Measurements from ENCODE around the gene ZNF66. TPM values are rescaled to one million over a fixed set of nuclear protein-coding genes. Genes with fewer than 3 reads are reported as not detected.

ZNF66 gene
- total and polyA plus RNA-seq, 10 of the 15 experiments (the other 5 are each of a cell fraction or from before 2014, with no cell fraction given), result 0.62 to 8.5 (median 5.6) TPM

DNA sequence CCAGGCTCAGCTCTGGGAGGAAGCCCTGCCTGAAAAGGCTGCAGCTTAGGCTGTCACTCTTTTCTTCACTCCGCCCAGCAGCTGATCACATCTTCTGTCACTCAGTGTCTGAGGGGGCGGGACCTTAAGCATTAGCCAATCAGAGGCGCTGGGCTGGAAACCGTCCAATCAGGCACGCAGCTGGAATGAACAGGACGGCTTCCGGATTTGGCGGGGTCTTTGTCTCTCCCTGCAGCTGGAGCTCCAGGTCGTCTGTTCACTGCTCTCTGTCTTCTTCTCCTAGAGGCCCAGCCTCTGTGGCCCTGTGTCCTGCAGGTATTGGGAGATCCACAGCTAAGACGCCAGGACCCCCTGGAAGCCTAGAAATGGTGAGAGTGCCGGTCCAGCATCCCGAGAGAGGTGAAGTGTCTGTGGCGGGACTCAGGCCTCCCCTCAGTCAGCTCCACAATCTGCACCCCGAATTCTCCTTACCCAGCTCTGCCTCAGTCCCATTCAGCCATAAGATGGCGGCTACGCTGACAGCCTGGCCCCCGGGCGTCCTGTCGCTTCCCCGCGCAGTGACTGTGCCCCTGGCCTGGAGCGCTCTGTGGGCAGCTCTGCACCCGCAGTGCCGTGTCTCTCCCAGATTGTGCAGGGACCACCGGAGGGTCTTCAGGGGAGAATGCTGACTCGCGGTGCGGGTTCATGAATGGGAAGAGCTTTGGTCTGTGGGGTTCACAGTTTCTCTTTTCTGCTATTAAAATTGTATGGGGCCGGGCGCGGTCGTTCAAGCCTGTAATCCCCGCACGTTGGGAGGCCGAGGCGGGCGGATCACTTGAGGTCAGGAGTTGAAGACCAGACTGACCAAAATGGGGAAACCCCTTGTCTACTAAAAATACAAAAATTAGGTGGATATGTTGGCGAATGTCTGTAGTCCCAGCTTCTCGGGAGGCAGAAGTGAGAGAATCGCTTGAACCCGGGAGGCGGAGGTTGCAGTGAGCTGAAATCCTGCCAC lies at the start of gene ZNF66 (continued):
- TF ChIP-seq, protein P1, sequence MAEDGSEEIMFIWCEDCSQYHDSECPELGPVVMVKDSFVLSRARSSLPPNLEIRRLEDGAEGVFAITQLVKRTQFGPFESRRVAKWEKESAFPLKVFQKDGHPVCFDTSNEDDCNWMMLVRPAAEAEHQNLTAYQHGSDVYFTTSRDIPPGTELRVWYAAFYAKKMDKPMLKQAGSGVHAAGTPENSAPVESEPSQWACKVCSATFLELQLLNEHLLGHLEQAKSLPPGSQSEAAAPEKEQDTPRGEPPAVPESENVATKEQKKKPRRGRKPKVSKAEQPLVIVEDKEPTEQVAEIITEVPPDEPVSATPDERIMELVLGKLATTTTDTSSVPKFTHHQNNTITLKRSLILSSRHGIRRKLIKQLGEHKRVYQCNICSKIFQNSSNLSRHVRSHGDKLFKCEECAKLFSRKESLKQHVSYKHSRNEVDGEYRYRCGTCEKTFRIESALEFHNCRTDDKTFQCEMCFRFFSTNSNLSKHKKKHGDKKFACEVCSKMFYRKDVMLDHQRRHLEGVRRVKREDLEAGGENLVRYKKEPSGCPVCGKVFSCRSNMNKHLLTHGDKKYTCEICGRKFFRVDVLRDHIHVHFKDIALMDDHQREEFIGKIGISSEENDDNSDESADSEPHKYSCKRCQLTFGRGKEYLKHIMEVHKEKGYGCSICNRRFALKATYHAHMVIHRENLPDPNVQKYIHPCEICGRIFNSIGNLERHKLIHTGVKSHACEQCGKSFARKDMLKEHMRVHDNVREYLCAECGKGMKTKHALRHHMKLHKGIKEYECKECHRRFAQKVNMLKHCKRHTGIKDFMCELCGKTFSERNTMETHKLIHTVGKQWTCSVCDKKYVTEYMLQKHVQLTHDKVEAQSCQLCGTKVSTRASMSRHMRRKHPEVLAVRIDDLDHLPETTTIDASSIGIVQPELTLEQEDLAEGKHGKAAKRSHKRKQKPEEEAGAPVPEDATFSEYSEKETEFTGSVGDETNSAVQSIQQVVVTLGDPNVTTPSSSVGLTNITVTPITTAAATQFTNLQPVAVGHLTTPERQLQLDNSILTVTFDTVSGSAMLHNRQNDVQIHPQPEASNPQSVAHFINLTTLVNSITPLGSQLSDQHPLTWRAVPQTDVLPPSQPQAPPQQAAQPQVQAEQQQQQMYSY (CRISPR knock-in tag; IDR thresholded peaks at IDR 0.05), result no peak
- TF ChIP-seq NRF1 (conservative IDR thresholded peaks at IDR 0.05; ENCODE audit: low read depth, low read length) (no peak), NBN (IDR thresholded peaks at IDR 0.05) (no peak), CHD1 (IDR thresholded peaks at IDR 0.05; ENCODE audit: low read depth, low read length) (no peak), MTA2 (IDR thresholded peaks at IDR 0.05; ENCODE audit: low read depth) (no peak), SMC3 (IDR thresholded peaks at IDR 0.05; ENCODE audit: borderline replicate concordance, low read length) (no peak), SUPT20H (IDR thresholded peaks at IDR 0.05; ENCODE audit: borderline replicate concordance, control insufficient read depth, low read depth, low read length) (no peak), NR2C2 (IDR thresholded peaks at IDR 0.05; ENCODE audit: borderline replicate concordance, control insufficient read depth, insufficient read length, low read depth) (no peak), ZNF207 (IDR thresholded peaks at IDR 0.05; ENCODE audit: borderline replicate concordance) (no peak), KAT2A (conservative IDR thresholded peaks at IDR 0.05; ENCODE audit: control insufficient read depth, low read depth, low read length) (no peak)
- TF ChIP-seq, protein P2, sequence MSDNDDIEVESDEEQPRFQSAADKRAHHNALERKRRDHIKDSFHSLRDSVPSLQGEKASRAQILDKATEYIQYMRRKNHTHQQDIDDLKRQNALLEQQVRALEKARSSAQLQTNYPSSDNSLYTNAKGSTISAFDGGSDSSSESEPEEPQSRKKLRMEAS (IDR thresholded peaks at IDR 0.05; ENCODE audit: low read depth, low read length), result no peak
- TF ChIP-seq, protein P3, sequence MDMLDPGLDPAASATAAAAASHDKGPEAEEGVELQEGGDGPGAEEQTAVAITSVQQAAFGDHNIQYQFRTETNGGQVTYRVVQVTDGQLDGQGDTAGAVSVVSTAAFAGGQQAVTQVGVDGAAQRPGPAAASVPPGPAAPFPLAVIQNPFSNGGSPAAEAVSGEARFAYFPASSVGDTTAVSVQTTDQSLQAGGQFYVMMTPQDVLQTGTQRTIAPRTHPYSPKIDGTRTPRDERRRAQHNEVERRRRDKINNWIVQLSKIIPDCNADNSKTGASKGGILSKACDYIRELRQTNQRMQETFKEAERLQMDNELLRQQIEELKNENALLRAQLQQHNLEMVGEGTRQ (IDR thresholded peaks at IDR 0.05; ENCODE audit: borderline replicate concordance, low read depth, low read length), result no peak
- TF ChIP-seq, protein P4, sequence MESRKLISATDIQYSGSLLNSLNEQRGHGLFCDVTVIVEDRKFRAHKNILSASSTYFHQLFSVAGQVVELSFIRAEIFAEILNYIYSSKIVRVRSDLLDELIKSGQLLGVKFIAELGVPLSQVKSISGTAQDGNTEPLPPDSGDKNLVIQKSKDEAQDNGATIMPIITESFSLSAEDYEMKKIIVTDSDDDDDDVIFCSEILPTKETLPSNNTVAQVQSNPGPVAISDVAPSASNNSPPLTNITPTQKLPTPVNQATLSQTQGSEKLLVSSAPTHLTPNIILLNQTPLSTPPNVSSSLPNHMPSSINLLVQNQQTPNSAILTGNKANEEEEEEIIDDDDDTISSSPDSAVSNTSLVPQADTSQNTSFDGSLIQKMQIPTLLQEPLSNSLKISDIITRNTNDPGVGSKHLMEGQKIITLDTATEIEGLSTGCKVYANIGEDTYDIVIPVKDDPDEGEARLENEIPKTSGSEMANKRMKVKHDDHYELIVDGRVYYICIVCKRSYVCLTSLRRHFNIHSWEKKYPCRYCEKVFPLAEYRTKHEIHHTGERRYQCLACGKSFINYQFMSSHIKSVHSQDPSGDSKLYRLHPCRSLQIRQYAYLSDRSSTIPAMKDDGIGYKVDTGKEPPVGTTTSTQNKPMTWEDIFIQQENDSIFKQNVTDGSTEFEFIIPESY (IDR thresholded peaks at IDR 0.05), result no peak
- TF ChIP-seq, protein P5, sequence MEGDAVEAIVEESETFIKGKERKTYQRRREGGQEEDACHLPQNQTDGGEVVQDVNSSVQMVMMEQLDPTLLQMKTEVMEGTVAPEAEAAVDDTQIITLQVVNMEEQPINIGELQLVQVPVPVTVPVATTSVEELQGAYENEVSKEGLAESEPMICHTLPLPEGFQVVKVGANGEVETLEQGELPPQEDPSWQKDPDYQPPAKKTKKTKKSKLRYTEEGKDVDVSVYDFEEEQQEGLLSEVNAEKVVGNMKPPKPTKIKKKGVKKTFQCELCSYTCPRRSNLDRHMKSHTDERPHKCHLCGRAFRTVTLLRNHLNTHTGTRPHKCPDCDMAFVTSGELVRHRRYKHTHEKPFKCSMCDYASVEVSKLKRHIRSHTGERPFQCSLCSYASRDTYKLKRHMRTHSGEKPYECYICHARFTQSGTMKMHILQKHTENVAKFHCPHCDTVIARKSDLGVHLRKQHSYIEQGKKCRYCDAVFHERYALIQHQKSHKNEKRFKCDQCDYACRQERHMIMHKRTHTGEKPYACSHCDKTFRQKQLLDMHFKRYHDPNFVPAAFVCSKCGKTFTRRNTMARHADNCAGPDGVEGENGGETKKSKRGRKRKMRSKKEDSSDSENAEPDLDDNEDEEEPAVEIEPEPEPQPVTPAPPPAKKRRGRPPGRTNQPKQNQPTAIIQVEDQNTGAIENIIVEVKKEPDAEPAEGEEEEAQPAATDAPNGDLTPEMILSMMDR (IDR thresholded peaks at IDR 0.05 in 2 of 3, conservative IDR thresholded peaks at IDR 0.05 in 1 of 3; ENCODE audit: control insufficient read depth in 2 of 3, extremely low read depth in 1 of 3, insufficient read depth in 1 of 3, low read depth in 3 of 3, low read length in 3 of 3), result no peak

Data from GM12878 (cell line).